PC-3 (cell line): ENCODE data around the gene CACNA2D2. TPM values are rescaled to one million over a fixed set of nuclear protein-coding genes. Genes with fewer than 3 reads are reported as not detected.

Experiments
- ATAC-seq: fragments of 200-7000 bp; cut with Tn5 transposase; 2 replicates; pipeline ENCODE4 v1.9.1; 2020; ENCODE audit warnings: mild to moderate bottlenecking, moderate library complexity
- BruUV-seq: library from RNA; stranded (reverse); fragments of 400-500 nt; replicated peaks from 2 replicates; lab custom pipeline; 2021; lab: Mats Ljungman, UMichigan
- CTCF ChIA-PET: fragments of 300-600 bp; sonication (Branson Sonifier 250); formaldehyde crosslinking; loops from one replicate; lab custom pipeline; 2022; ENCODE audit warnings: antibody characterized with exemption; lab: Charles Lee
- POLR2A ChIA-PET: fragments of 300-600 bp; sonication (Branson Sonifier 250); formaldehyde crosslinking; loops from one replicate; lab custom pipeline; 2022; ENCODE audit warnings: antibody characterized with exemption; ENCODE audit not compliant: unreplicated experiment; lab: Charles Lee
- DNase-seq: peaks from one replicate; pipeline ENCODE4 v3.0.0-alpha.2; 2015
- H2AFZ ChIP-seq: fragments of 300-600 bp; sonication (generic); 2 replicates; pipeline ENCODE4 v1.6.0; 2016; ENCODE audit warnings: antibody characterized with exemption, low read length
- H3F3A ChIP-seq: fragments of 300-600 bp; sonication (generic); one replicate; pipeline ENCODE4 v1.6.0; 2017; ENCODE audit warnings: antibody characterized with exemption, low read length, control low read depth, mild to moderate bottlenecking; ENCODE audit not compliant: unreplicated experiment
- H3K27ac ChIP-seq: fragments of 300-600 bp; sonication (generic); 2 replicates; pipeline ENCODE4 v1.5.1; 2016; ENCODE audit warnings: mild to moderate bottlenecking, low read length
- H3K27me3 ChIP-seq: fragments of 300-600 bp; sonication (generic); 2 replicates; pipeline ENCODE4 v1.6.1; 2016; ENCODE audit warnings: low read length, mixed read lengths
- H3K36me3 ChIP-seq: fragments of 300-600 bp; sonication (generic); 2 replicates; pipeline ENCODE4 v1.6.1; 2016; ENCODE audit warnings: low read depth, mixed run types, low read length, mixed read lengths
- H3K4me1 ChIP-seq: fragments of 300-600 bp; sonication (generic); 2 replicates; pipeline ENCODE4 v1.5.1; 2016; ENCODE audit warnings: low read length; ENCODE audit not compliant: insufficient read depth
- H3K4me2 ChIP-seq: fragments of 300-600 bp; sonication (generic); 2 replicates; pipeline ENCODE4 v1.6.0; 2016; ENCODE audit warnings: low read length
- H3K4me3 ChIP-seq: fragments of 300-600 bp; sonication (generic); 2 replicates; pipeline ENCODE4 v1.5.1; 2016; ENCODE audit warnings: mild to moderate bottlenecking, low read length, mixed read lengths
- H3K79me2 ChIP-seq: fragments of 300-600 bp; sonication (generic); 2 replicates; pipeline ENCODE4 v1.6.1; 2017; ENCODE audit warnings: low read length, mixed read lengths
- H3K9ac ChIP-seq: fragments of 300-600 bp; sonication (generic); 2 replicates; pipeline ENCODE4 v1.6.0; 2016; ENCODE audit warnings: mild to moderate bottlenecking, low read length
- H3K9me2 ChIP-seq: fragments of 300-600 bp; sonication (generic); replicated peaks from 2 replicates; pipeline ENCODE4 v1.6.1; 2016; ENCODE audit warnings: mixed run types, low read length, mixed read lengths
- H3K9me3 ChIP-seq: fragments of 300-600 bp; sonication (generic); 2 replicates; pipeline ENCODE4 v1.6.1; 2016; ENCODE audit warnings: low read length, mixed read lengths
- H4K20me1 ChIP-seq: fragments of 300-600 bp; sonication (generic); 2 replicates; pipeline ENCODE4 v1.6.1; 2016; ENCODE audit warnings: low read length, mixed read lengths
- EZH2 ChIP-seq: fragments of 300-600 bp; sonication (generic); IDR thresholded peaks from one replicate; pipeline ENCODE4 v1.6.1; 2017; ENCODE audit warnings: antibody characterized with exemption, mild to moderate bottlenecking, low read length; ENCODE audit not compliant: unreplicated experiment
- EZH2phosphoT487 ChIP-seq: fragments of 300-600 bp; sonication (generic); IDR thresholded peaks from 2 replicates; pipeline ENCODE4 v1.6.1; 2018; ENCODE audit warnings: mild to moderate bottlenecking, antibody characterized with exemption, low read length, borderline replicate concordance
- intact Hi-C: fragments of 100-400 bp; cut with micrococcal nuclease; formaldehyde crosslinking; loops from 2 replicates; pipeline ENCODE4 v1.9.0; 2023
- total RNA-seq: library from RNA; depleted of rRNA; stranded (reverse); fragments of >200 nt; gene quantifications from 2 replicates; pipeline ENCODE4 v1.2.3, GENCODE V29; 2014
- TF ChIP-seq, protein P1 (sequence below): fragments of 300-600 bp; sonication (generic); conservative IDR thresholded peaks from 2 replicates; pipeline ENCODE4 v1.5.1; 2017; ENCODE audit warnings: antibody characterized with exemption, low read depth, mild to moderate bottlenecking, low read length

The CACNA2D2 gene
- total RNA-seq, 1 experiment from 2014 or later: 0.44 TPM

DNA sequence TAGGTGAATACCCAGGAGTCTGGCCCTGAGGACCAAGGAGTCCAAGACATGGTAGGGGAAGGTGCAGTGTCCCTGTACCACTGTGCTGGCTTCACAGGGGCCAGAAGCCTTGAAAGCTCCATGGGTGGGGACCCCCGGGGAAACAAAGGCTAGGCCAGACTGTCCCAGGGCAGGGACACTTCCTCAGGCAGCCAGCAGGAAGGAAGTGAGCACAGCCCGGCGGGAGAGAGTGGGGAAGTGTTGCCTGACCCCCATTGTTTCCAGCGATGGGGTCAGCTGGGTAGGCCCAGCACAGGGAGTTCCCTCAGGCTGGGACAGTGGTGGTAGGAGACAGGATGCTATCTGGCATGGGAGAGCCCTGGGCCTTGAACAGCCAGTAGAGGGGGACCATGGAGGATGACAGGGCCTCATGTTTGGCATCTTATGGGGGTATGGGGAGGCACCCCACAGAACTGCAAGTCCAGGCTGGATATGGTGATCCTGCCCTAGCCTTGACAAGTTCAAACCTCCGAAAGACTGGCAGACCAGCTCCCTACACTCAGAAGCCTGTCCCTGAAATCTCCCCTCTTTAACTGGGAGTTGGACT is 179.7 kb downstream of the CACNA2D2 start:
- BruUV-seq: no TSS peak
- no peak for ATAC-seq

DNA sequence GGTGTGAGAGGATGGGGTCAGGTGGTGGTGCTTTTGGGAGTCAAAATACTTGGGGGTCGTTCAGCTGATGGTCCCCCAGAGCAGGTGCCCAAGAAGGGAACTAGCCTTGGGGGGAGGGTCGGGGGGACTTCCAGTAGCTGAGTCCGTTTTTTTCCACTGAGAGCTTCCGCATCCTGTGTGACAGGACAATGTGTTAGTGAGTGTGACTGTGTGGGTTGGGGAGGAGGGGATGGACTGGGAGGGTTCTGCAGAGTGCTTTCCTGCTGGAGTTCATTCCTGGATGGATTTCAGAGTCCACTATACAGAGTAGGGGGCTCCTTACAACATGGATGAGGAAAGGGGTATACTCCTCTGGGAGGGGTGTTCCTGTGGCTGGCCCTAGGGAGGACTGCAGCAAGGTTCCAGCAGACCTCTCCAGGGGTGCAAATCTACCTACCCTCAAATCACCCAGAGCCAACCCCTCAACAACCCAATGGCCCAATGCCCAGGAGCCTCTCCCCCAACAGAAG is 180.3 kb downstream of the CACNA2D2 start:
- no peaks in the 10 kb centered on the region for H3K27me3 ChIP-seq
- peaks cover 6% of the 10 kb centered on the region for H3K36me3 ChIP-seq
- DNase-seq (no peak), ATAC-seq (no peak)
- no peak overlapping the region for H3K4me2 ChIP-seq
- no peaks in the 10 kb centered on the region for H3K9me2 ChIP-seq
- no peak for TF ChIP-seq EZH2
- TF ChIP-seq, protein P1, sequence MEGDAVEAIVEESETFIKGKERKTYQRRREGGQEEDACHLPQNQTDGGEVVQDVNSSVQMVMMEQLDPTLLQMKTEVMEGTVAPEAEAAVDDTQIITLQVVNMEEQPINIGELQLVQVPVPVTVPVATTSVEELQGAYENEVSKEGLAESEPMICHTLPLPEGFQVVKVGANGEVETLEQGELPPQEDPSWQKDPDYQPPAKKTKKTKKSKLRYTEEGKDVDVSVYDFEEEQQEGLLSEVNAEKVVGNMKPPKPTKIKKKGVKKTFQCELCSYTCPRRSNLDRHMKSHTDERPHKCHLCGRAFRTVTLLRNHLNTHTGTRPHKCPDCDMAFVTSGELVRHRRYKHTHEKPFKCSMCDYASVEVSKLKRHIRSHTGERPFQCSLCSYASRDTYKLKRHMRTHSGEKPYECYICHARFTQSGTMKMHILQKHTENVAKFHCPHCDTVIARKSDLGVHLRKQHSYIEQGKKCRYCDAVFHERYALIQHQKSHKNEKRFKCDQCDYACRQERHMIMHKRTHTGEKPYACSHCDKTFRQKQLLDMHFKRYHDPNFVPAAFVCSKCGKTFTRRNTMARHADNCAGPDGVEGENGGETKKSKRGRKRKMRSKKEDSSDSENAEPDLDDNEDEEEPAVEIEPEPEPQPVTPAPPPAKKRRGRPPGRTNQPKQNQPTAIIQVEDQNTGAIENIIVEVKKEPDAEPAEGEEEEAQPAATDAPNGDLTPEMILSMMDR: no peak
- BruUV-seq: no TSS peak
- H4K20me1 ChIP-seq: no peaks in the 10 kb centered on the region
- H3F3A ChIP-seq: peaks cover under 1% of the 10 kb centered on the region
- H2AFZ ChIP-seq: no peak overlapping the region
- H3K27ac ChIP-seq: no peak overlapping the region
- H3K4me1 ChIP-seq: peaks cover 31% of the 10 kb centered on the region
- peaks cover 47% of the 10 kb centered on the region for H3K79me2 ChIP-seq
- ChIA-PET CTCF (interaction anchor here (1.4 kb wide), 1 partner anchor 24 kb away, joined by 7 read pairs; the partner anchor contains the start of genes HYAL3 and NAA80), POLR2A (no interaction called here)
- intact Hi-C loops: loop anchor here (5.0 kb wide), 1 partner anchor 126 kb away; no protein-coding TSS in a partner anchor
- no peak overlapping the region for H3K4me3 ChIP-seq
- no peaks in the 10 kb centered on the region for H3K9me3 ChIP-seq
- no peak overlapping the region for H3K9ac ChIP-seq

More for the DNA sequence above, 179.7 kb downstream of the CACNA2D2 start:
- Histone ChIP-seq H3K9ac (no peak overlapping the region), H3K36me3 (peaks cover 6% of the 10 kb centered on the region), H2AFZ (no peak overlapping the region), H3F3A (no peaks in the 10 kb centered on the region), H3K79me2 (peaks cover 42% of the 10 kb centered on the region), H3K4me2 (no peak overlapping the region), H3K4me1 (peaks cover 29% of the 10 kb centered on the region), H4K20me1 (no peaks in the 10 kb centered on the region), H3K9me2 (no peaks in the 10 kb centered on the region), H3K4me3 (no peak overlapping the region), H3K9me3 (no peaks in the 10 kb centered on the region), H3K27ac (no peak overlapping the region), H3K27me3 (no peaks in the 10 kb centered on the region)
- intact Hi-C loops: loop anchor here (1.0 to 5.0 kb wide), 2 partner anchors 49 to 126 kb away; no protein-coding TSS in a partner anchor
- no peak for DNase-seq
- ChIA-PET CTCF (interaction anchor here (0.6 to 1.4 kb wide), 4 partner anchors 21 to 64 kb away, joined by 3 to 7 read pairs (median 4); partner anchors contain the start of genes HYAL1, HYAL3 and NAA80), POLR2A (interaction anchor here (0.6 kb wide), 1 partner anchor 10 kb away, joined by 6 read pairs; no protein-coding TSS in a partner anchor)
- no peak for TF ChIP-seq EZH2phosphoT487
- TF ChIP-seq, protein P1: no peak
- TF ChIP-seq EZH2: no peak
